ENCODE measurements around the gene PYY.

DNA sequence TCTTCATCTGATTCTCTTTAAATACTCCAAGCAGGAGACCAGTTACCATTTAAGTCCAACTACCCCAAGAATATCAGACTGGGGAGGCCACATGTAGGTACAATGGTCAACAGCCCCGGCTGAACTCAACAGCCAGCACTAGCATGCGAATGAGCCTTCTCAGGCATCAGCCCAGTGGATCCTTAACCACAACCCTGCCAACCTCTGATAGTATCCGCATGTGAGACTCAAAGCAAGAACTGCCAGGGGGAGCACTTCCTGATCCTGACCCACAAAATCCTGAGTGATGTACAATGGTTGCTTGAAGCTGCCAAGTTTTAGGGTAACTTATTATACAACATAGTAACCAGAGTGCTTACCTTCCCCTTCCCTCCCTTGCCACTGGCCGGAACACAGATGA lies 4.0 kb downstream of the PYY start:
- TF ChIP-seq, protein P1, sequence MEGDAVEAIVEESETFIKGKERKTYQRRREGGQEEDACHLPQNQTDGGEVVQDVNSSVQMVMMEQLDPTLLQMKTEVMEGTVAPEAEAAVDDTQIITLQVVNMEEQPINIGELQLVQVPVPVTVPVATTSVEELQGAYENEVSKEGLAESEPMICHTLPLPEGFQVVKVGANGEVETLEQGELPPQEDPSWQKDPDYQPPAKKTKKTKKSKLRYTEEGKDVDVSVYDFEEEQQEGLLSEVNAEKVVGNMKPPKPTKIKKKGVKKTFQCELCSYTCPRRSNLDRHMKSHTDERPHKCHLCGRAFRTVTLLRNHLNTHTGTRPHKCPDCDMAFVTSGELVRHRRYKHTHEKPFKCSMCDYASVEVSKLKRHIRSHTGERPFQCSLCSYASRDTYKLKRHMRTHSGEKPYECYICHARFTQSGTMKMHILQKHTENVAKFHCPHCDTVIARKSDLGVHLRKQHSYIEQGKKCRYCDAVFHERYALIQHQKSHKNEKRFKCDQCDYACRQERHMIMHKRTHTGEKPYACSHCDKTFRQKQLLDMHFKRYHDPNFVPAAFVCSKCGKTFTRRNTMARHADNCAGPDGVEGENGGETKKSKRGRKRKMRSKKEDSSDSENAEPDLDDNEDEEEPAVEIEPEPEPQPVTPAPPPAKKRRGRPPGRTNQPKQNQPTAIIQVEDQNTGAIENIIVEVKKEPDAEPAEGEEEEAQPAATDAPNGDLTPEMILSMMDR (IDR thresholded peaks at IDR 0.05): no peak
- TF ChIP-seq EZH2 (IDR thresholded peaks at IDR 0.05) (no peak), EZH2phosphoT487 (IDR thresholded peaks at IDR 0.05) (no peak)

Measured in neural progenitor cell (in vitro differentiated cells).